ENCODE measurements around the gene NAA25. TPM values are rescaled to one million over a fixed set of nuclear protein-coding genes. Genes with fewer than 3 reads are reported as not detected.

Gene NAA25
- total RNA-seq, 1 donor from 2014 or later = 32.8 TPM

GRCh38 chr12:112096667-112097066 is 11.9 kb downstream of the NAA25 start:
- Mint-ChIP-seq H3K4me3 (ENCODE audit: unreplicated experiment) (no peak overlapping the region), H3K4me1 (ENCODE audit: low read depth, unreplicated experiment) (peaks cover 18% of the 10 kb centered on the region), H3K36me3 (ENCODE audit: low read depth, unreplicated experiment) (peaks cover 12% of the 10 kb centered on the region), H3K9me3 (ENCODE audit: unreplicated experiment) (no peaks in the 10 kb centered on the region), H3K27me3 (ENCODE audit: low read depth, unreplicated experiment) (no peaks in the 10 kb centered on the region), H3K27ac (ENCODE audit: unreplicated experiment) (peak overlapping the region; percentile 85)
- Histone ChIP-seq H3K9ac (ENCODE audit: low read length) (peak overlapping the region; percentile 15), H2AFZ (ENCODE audit: low read depth, low read length) (no peak overlapping the region), H3K27ac (ENCODE audit: low read depth, low read length) (peak overlapping the region; percentile 72), H3K4me3 (ENCODE audit: insufficient read depth, low read depth, low read length) (no peak overlapping the region), H3K36me3 (ENCODE audit: insufficient read depth, low read length) (peaks cover 8% of the 10 kb centered on the region), H4K20me1 (ENCODE audit: insufficient read depth, low read length) (peaks cover 17% of the 10 kb centered on the region), H3K27me3 (ENCODE audit: insufficient read depth, low read length) (no peaks in the 10 kb centered on the region), H3K4me1 (ENCODE audit: insufficient read depth, low read length) (peaks cover 14% of the 10 kb centered on the region), H3K79me2 (ENCODE audit: insufficient read depth, low read length) (peaks cover 90% of the 10 kb centered on the region), H3K4me2 (ENCODE audit: low read length) (peak overlapping the region; percentile 45), H3K9me3 (ENCODE audit: insufficient read depth, low read depth, low read length) (no peaks in the 10 kb centered on the region)
- FAIRE-seq (no peak), DNase-seq (ENCODE audit: low read depth) (peak; percentile 76)
- TF ChIP-seq CTCF (IDR thresholded peaks at IDR 0.05; ENCODE audit: insufficient read depth, low read depth, low read length) (no peak), EZH2 (IDR thresholded peaks at IDR 0.05; ENCODE audit: insufficient read depth, low read length) (no peak)

GRCh38 chr12:112096070-112096469 is 12.5 kb downstream of the NAA25 start:
- Histone ChIP-seq H3K4me1 (ENCODE audit: insufficient read depth, low read length) (peaks cover 14% of the 10 kb centered on the region), H3K4me3 (ENCODE audit: insufficient read depth, low read depth, low read length) (no peak overlapping the region), H3K79me2 (ENCODE audit: insufficient read depth, low read length) (peaks cover 90% of the 10 kb centered on the region), H3K27ac (ENCODE audit: low read depth, low read length) (peak overlapping the region; percentile 72), H3K27me3 (ENCODE audit: insufficient read depth, low read length) (no peaks in the 10 kb centered on the region), H3K9me3 (ENCODE audit: insufficient read depth, low read depth, low read length) (no peaks in the 10 kb centered on the region), H3K4me2 (ENCODE audit: low read length) (peak overlapping the region; percentile 45), H2AFZ (ENCODE audit: low read depth, low read length) (no peak overlapping the region), H3K9ac (ENCODE audit: low read length) (no peak overlapping the region), H3K36me3 (ENCODE audit: insufficient read depth, low read length) (peaks cover 12% of the 10 kb centered on the region), H4K20me1 (ENCODE audit: insufficient read depth, low read length) (peaks cover 21% of the 10 kb centered on the region)
- Mint-ChIP-seq H3K9me3 (ENCODE audit: unreplicated experiment) (no peaks in the 10 kb centered on the region), H3K27me3 (ENCODE audit: low read depth, unreplicated experiment) (no peaks in the 10 kb centered on the region), H3K27ac (ENCODE audit: unreplicated experiment) (peak overlapping the region; percentile 85), H3K4me1 (ENCODE audit: low read depth, unreplicated experiment) (peaks cover 18% of the 10 kb centered on the region), H3K36me3 (ENCODE audit: low read depth, unreplicated experiment) (peaks cover 11% of the 10 kb centered on the region), H3K4me3 (ENCODE audit: unreplicated experiment) (no peak overlapping the region)
- DNase-seq (ENCODE audit: low read depth) (no peak), FAIRE-seq (no peak)
- TF ChIP-seq EZH2 (IDR thresholded peaks at IDR 0.05; ENCODE audit: insufficient read depth, low read length) (no peak), CTCF (IDR thresholded peaks at IDR 0.05; ENCODE audit: insufficient read depth, low read depth, low read length) (no peak)

DNA sequence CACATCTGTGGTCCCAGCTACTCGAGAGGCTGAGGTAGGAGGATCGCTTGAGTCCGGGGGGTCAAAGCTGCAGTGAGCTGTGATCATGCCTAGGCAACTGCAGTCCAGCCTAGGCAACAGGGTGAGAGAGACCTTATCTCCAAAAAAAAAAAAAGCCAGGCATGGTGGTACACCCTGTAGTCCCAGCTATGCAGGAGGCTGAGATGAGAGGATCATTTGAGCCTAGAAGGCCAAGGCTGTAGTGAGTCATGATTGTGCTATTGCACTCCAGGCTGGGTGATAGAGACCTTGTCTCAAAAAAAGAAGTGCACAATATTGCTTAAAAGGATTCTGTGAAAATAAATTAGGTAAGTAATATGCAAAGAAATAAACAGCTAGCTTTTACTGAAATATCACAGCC is 17.0 kb downstream of the NAA25 start:
- peaks cover 15% of the 10 kb centered on the region for H3K4me1 Mint-ChIP-seq (ENCODE audit: low read depth, unreplicated experiment)
- H3K9me3 Mint-ChIP-seq (ENCODE audit: unreplicated experiment) = no peaks in the 10 kb centered on the region
- no peak overlapping the region for H3K4me3 Mint-ChIP-seq (ENCODE audit: unreplicated experiment)
- no peaks in the 10 kb centered on the region for H3K27me3 ChIP-seq (ENCODE audit: insufficient read depth, low read length)
- H4K20me1 ChIP-seq (ENCODE audit: insufficient read depth, low read length) = peaks cover 31% of the 10 kb centered on the region
- H3K27ac ChIP-seq (ENCODE audit: low read depth, low read length) = no peak overlapping the region
- H2AFZ ChIP-seq (ENCODE audit: low read depth, low read length) = no peak overlapping the region
- H3K9ac ChIP-seq (ENCODE audit: low read length) = no peak overlapping the region
- no peak overlapping the region for H3K4me3 ChIP-seq (ENCODE audit: insufficient read depth, low read depth, low read length)
- TF ChIP-seq CTCF (IDR thresholded peaks at IDR 0.05; ENCODE audit: insufficient read depth, low read depth, low read length) (no peak), EZH2 (IDR thresholded peaks at IDR 0.05; ENCODE audit: insufficient read depth, low read length) (no peak)
- H3K36me3 Mint-ChIP-seq (ENCODE audit: low read depth, unreplicated experiment) = peaks cover 6% of the 10 kb centered on the region
- H3K79me2 ChIP-seq (ENCODE audit: insufficient read depth, low read length) = peaks cover 87% of the 10 kb centered on the region
- peaks cover 32% of the 10 kb centered on the region for H3K36me3 ChIP-seq (ENCODE audit: insufficient read depth, low read length)
- H3K9me3 ChIP-seq (ENCODE audit: insufficient read depth, low read depth, low read length) = no peaks in the 10 kb centered on the region
- no peaks in the 10 kb centered on the region for H3K27me3 Mint-ChIP-seq (ENCODE audit: low read depth, unreplicated experiment)
- H3K4me2 ChIP-seq (ENCODE audit: low read length) = no peak overlapping the region
- FAIRE-seq (no peak), DNase-seq (ENCODE audit: low read depth) (no peak)
- peaks cover 7% of the 10 kb centered on the region for H3K4me1 ChIP-seq (ENCODE audit: insufficient read depth, low read length)
- no peak overlapping the region for H3K27ac Mint-ChIP-seq (ENCODE audit: unreplicated experiment)
